SK-N-MC (cell line): Measurements from ENCODE around the gene ANXA6.

Source experiments
- EZH2 ChIP-seq: fragments of 200-600 bp; sonication (generic); IDR thresholded peaks from one replicate; pipeline ENCODE4 v1.6.1; 2017; ENCODE audit warnings: antibody characterized with exemption
- FOXP2 ChIP-seq: optimal IDR thresholded peaks from 2 replicates; pipeline ENCODE3; 2011; ENCODE audit warnings: mild to moderate bottlenecking, moderate library complexity; ENCODE audit not compliant: insufficient read depth; ENCODE audit errors: extremely low read length, control extremely low read depth

GRCh38 chr5:151121665-151122064 lies 35.9 kb downstream of the ANXA6 start:
- no peak for TF ChIP-seq FOXP2
- no peak for TF ChIP-seq EZH2
